Neural crest cell (in vitro differentiated cells): Measurements from ENCODE around the gene HNRNPR. TPM values are rescaled to one million over a fixed set of nuclear protein-coding genes. Genes with fewer than 3 reads are reported as not detected.
"Not testable (repeated sequence)": the region's sequence is repeated elsewhere in the genome, so short reads cannot be mapped to it uniquely, and the experiment has no call there.

Experiments used
- DNase-seq: peaks from one replicate; pipeline ENCODE4 v3.0.0; 2021; ENCODE audit warnings: low read depth, mixed read lengths, low spot score
- H3K27ac Mint-ChIP-seq: one replicate; pipeline ENCODE4 v1.8.0; 2021; ENCODE audit warnings: mild to moderate bottlenecking, mixed read lengths; ENCODE audit not compliant: unreplicated experiment
- H3K27me3 Mint-ChIP-seq: 2 replicates; pipeline ENCODE4 v1.8.0; 2021; ENCODE audit warnings: low read depth, mild to moderate bottlenecking, mixed read lengths
- H3K36me3 Mint-ChIP-seq: 2 replicates; pipeline ENCODE4 v1.8.0; 2021; ENCODE audit warnings: low read depth, mild to moderate bottlenecking, mixed read lengths
- H3K4me1 Mint-ChIP-seq: 2 replicates; pipeline ENCODE4 v1.8.0; 2021; ENCODE audit warnings: mixed read lengths
- H3K4me3 Mint-ChIP-seq: one replicate; pipeline ENCODE4 v1.8.0; 2021; ENCODE audit warnings: mild to moderate bottlenecking, mixed read lengths
- H3K9me3 Mint-ChIP-seq: 2 replicates; pipeline ENCODE4 v1.8.0; 2021; ENCODE audit warnings: mixed read lengths
- CTCF ChIP-seq: fragments of 200-600 bp; sonication (generic); conservative IDR thresholded peaks from 2 replicates; pipeline ENCODE4 v1.5.0; 2021; ENCODE audit warnings: antibody characterized with exemption, mild to moderate bottlenecking
- total RNA-seq: library from RNA; stranded (reverse); gene quantifications from 2 replicates; pipeline ENCODE4 v1.2.1, GENCODE V29; 2021

Gene HNRNPR
- total RNA-seq, 1 donor from 2014 or later = 293 TPM

DNA sequence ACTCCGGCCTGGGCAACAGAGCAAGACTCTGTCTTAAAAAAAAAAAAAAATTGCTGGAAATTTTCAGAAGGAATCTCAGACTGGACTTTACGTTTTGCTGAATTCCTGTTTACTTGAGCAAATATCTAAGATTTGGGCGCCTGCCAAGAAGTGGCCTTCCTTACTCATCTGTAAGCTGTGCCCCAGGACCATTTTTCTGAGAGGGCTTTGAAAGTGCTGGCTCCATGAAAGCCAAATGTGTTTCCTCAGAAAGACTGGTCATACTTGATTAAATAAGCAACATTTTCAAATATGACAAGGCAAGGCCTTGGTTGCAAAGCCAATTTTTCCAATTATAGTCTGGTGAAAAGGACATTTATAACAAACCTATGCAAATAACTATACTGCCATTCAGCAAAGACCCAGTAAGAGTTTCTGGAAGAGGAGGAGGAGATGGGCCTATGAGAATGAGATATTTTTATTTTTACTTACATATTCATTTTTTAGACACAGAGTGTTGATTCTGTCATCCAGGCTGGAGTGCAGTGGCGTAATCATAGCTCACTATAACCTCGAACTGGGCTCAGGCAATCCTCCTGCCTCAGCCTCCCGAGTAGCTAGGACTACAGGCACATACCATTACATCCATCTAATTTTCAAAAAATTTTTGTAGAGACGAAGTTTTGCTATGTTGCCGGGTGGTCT is 70.5 kb downstream of the HNRNPR start:
- TF ChIP-seq CTCF = no peak
- H3K36me3 Mint-ChIP-seq = peaks cover under 1% of the 10 kb centered on the region
- H3K4me1 Mint-ChIP-seq = no peaks in the 10 kb centered on the region
- H3K27ac Mint-ChIP-seq = no peak overlapping the region
- no peak overlapping the region for H3K4me3 Mint-ChIP-seq
- no peaks in the 10 kb centered on the region for H3K27me3 Mint-ChIP-seq
- H3K9me3 Mint-ChIP-seq = no peaks in the 10 kb centered on the region
- DNase-seq = no peak

GRCh38 chr1:23263380-23263887 is 80.7 kb downstream of the HNRNPR start:
- no peaks in the 10 kb centered on the region for H3K9me3 Mint-ChIP-seq
- no peak for TF ChIP-seq CTCF
- DNase-seq = no peak
- H3K27ac Mint-ChIP-seq = peak overlapping the region; percentile 94
- H3K36me3 Mint-ChIP-seq = no peaks in the 10 kb centered on the region
- peaks cover 20% of the 10 kb centered on the region for H3K4me1 Mint-ChIP-seq
- H3K27me3 Mint-ChIP-seq = peaks cover 6% of the 10 kb centered on the region
- H3K4me3 Mint-ChIP-seq = peak overlapping the region; percentile 11

- not testable (repeated sequence) for H3K4me3 Mint-ChIP-seq, H3K36me3 Mint-ChIP-seq, DNase-seq, H3K9me3 Mint-ChIP-seq, H3K27ac Mint-ChIP-seq, H3K27me3 Mint-ChIP-seq, H3K4me1 Mint-ChIP-seq
These were observed 86.0 kb downstream of the HNRNPR start for GRCh38 chr1:23258082-23258481.

DNA sequence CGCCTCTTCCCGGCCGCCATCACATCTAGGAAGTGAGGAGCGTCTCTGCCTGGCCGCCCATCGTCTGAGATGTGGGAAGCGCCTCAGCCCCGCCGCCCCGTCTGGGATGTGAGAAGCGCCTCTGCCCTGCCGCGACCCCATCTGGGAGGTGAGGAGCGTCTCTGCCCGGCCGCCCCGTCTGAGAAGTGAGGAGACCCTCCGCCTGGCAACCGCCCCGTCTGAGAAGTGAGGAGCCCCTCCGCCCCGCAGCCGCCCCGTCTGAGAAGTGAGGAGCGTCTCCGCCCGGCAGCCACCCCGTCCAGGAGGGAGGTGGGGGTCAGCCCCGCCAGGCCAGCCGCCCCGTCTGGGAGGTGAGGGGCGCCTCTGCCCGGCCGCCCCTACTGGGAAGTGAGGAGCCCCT is 86.7 kb downstream of the HNRNPR start:
- not testable (repeated sequence) for H3K27ac Mint-ChIP-seq, DNase-seq, H3K4me1 Mint-ChIP-seq, H3K4me3 Mint-ChIP-seq, H3K36me3 Mint-ChIP-seq, H3K27me3 Mint-ChIP-seq, H3K9me3 Mint-ChIP-seq

Other genes with a start within 250 kb of the HNRNPR start
- gene LUZP1, start 175.4 kb downstream of the HNRNPR start, total RNA-seq = 31.3 and 31.4 TPM in 2 replicates
- gene HTR1D, start 126.8 kb downstream of the HNRNPR start, total RNA-seq = not detected in 2 replicates
- gene ZNF436, start 25.6 kb upstream of the HNRNPR start, total RNA-seq = 9.2 and 10.0 TPM in 2 replicates
- gene TCEA3, start 80.5 kb upstream of the HNRNPR start, total RNA-seq = 1.2 and 1.5 TPM in 2 replicates
- 45.5 and 45.8 TPM in 2 replicates for gene ASAP3, start 139.9 kb upstream of the HNRNPR start, total RNA-seq
- gene E2F2, start 186.9 kb upstream of the HNRNPR start, total RNA-seq = 23.5 and 23.7 TPM in 2 replicates
- 36.2 and 40.9 TPM in 2 replicates for gene ID3, start 215.2 kb upstream of the HNRNPR start, total RNA-seq